H9 (cell line): ENCODE measurements around the gene FUT8. TPM values are rescaled to one million over a fixed set of nuclear protein-coding genes. Genes with fewer than 3 reads are reported as not detected.

Experiments
- DNase-seq: peaks from one replicate; pipeline ENCODE4 v3.0.0-alpha.2; 2017
- H2AFZ ChIP-seq: one replicate; pipeline ENCODE4 v1.6.1; 2013; ENCODE audit warnings: mild to moderate bottlenecking, low read length, control low read depth, moderate library complexity
- H2AK5ac ChIP-seq: 2 replicates; pipeline ENCODE4 v1.6.1; 2013; ENCODE audit warnings: low read length, control low read depth, mixed read lengths; ENCODE audit not compliant: insufficient read length
- H2BK120ac ChIP-seq: one replicate; pipeline ENCODE4 v1.6.1; 2013; ENCODE audit warnings: low read depth, mild to moderate bottlenecking, low read length, control low read depth, inconsistent platforms; ENCODE audit not compliant: poor library complexity, severe bottlenecking
- H2BK12ac ChIP-seq: 2 replicates; pipeline ENCODE4 v1.6.1; 2013; ENCODE audit warnings: low read length, control low read depth, mixed read lengths, low read depth; ENCODE audit not compliant: insufficient read length
- H2BK15ac ChIP-seq: 2 replicates; pipeline ENCODE4 v1.6.1; 2013; ENCODE audit warnings: low read depth, low read length, control low read depth
- H2BK20ac ChIP-seq: one replicate; pipeline ENCODE4 v1.6.1; 2013; ENCODE audit warnings: low read depth, mild to moderate bottlenecking, low read length, control low read depth, inconsistent platforms; ENCODE audit not compliant: poor library complexity, severe bottlenecking
- H2BK5ac ChIP-seq: 2 replicates; pipeline ENCODE4 v1.6.1; 2013; ENCODE audit warnings: low read length, control low read depth, mixed read lengths; ENCODE audit not compliant: insufficient read length
- H3K14ac ChIP-seq: 2 replicates; pipeline ENCODE4 v1.6.1; 2013; ENCODE audit warnings: low read length, control low read depth; ENCODE audit not compliant: insufficient read depth
- H3K18ac ChIP-seq: 2 replicates; pipeline ENCODE4 v1.6.1; 2013; ENCODE audit warnings: low read depth, mild to moderate bottlenecking, mixed read lengths, low read length, control low read depth; ENCODE audit not compliant: insufficient read length
- H3K23ac ChIP-seq: 2 replicates; pipeline ENCODE4 v1.6.1; 2013; ENCODE audit warnings: low read length, control low read depth, mixed read lengths, low read depth; ENCODE audit not compliant: insufficient read length
- H3K23me2 ChIP-seq: 2 replicates; pipeline ENCODE4 v1.6.1; 2013; ENCODE audit warnings: low read depth, mild to moderate bottlenecking, mixed read lengths, low read length, control low read depth; ENCODE audit not compliant: insufficient read length, poor library complexity, severe bottlenecking
- H3K27ac ChIP-seq: 2 replicates; pipeline ENCODE4 v1.5.1; 2013; ENCODE audit warnings: low read length, control low read depth, mixed read lengths, low read depth; ENCODE audit not compliant: insufficient read length
- H3K27me3 ChIP-seq: 2 replicates; pipeline ENCODE4 v1.6.1; 2013; ENCODE audit warnings: low read length, control low read depth, inconsistent platforms; ENCODE audit not compliant: insufficient read depth
- H3K4ac ChIP-seq: 2 replicates; pipeline ENCODE4 v1.6.1; 2013; ENCODE audit warnings: low read depth, mild to moderate bottlenecking, control low read depth, inconsistent platforms, low read length, moderate library complexity
- H3K4me1 ChIP-seq: 2 replicates; pipeline ENCODE4 v1.6.1; 2013; ENCODE audit warnings: low read length, control low read depth, inconsistent platforms; ENCODE audit not compliant: insufficient read depth
- H3K4me2 ChIP-seq: 2 replicates; pipeline ENCODE4 v1.6.1; 2013; ENCODE audit warnings: low read length, control low read depth, mixed read lengths; ENCODE audit not compliant: insufficient read length, insufficient read depth
- H3K56ac ChIP-seq: 2 replicates; pipeline ENCODE4 v1.6.1; 2013; ENCODE audit warnings: low read depth, mild to moderate bottlenecking, mixed read lengths, low read length, control low read depth; ENCODE audit not compliant: insufficient read length
- H3K79me1 ChIP-seq: 2 replicates; pipeline ENCODE4 v1.6.1; 2013; ENCODE audit warnings: low read depth, mild to moderate bottlenecking, moderate library complexity, low read length, control low read depth, inconsistent platforms; ENCODE audit not compliant: insufficient read depth, poor library complexity, severe bottlenecking
- H3K79me2 ChIP-seq: 2 replicates; pipeline ENCODE4 v1.6.1; 2013; ENCODE audit warnings: low read length, control low read depth, inconsistent platforms; ENCODE audit not compliant: insufficient read depth
- H3K9ac ChIP-seq: 2 replicates; pipeline ENCODE4 v1.6.1; 2013; ENCODE audit warnings: low read length, control low read depth, mixed read lengths; ENCODE audit not compliant: insufficient read length; ENCODE audit errors: extremely low read depth
- H3K9me3 ChIP-seq: one replicate; pipeline ENCODE4 v1.6.1; 2013; ENCODE audit warnings: low read depth, low read length, inconsistent platforms; ENCODE audit not compliant: control insufficient read depth
- H3T11ph ChIP-seq: one replicate; pipeline ENCODE4 v1.6.1; 2013; ENCODE audit warnings: mild to moderate bottlenecking, low read length, control low read depth, inconsistent platforms
- H4K20me1 ChIP-seq: one replicate; pipeline ENCODE4 v1.6.1; 2013; ENCODE audit not compliant: control insufficient read depth, insufficient read length, insufficient read depth
- H4K5ac ChIP-seq: 2 replicates; pipeline ENCODE4 v1.6.1; 2013; ENCODE audit warnings: low read depth, mild to moderate bottlenecking, mixed read lengths, low read length, control low read depth; ENCODE audit not compliant: insufficient read length
- H4K8ac ChIP-seq: replicated peaks from 2 replicates; pipeline ENCODE4 v1.6.1; 2013; ENCODE audit warnings: low read length, control low read depth, mixed read lengths, low read depth; ENCODE audit not compliant: insufficient read length
- H4K91ac ChIP-seq: 2 replicates; pipeline ENCODE4 v1.6.1; 2013; ENCODE audit warnings: low read depth, mild to moderate bottlenecking, moderate library complexity, mixed read lengths, low read length, control low read depth; ENCODE audit not compliant: insufficient read length
- H3K27ac Mint-ChIP-seq, 3 experiments: 2 replicates in 2 of 3; 3 replicates in 1 of 3; pipeline ENCODE4 v1.8.0; 2020 to 2021; ENCODE audit warnings: mixed read lengths in 3 of 3, mild to moderate bottlenecking in 1 of 3, moderate library complexity in 1 of 3
- H3K27me3 Mint-ChIP-seq: 2 replicates; pipeline ENCODE4 v1.8.0; 2021; ENCODE audit warnings: low read depth, mild to moderate bottlenecking, moderate library complexity, mixed read lengths
- H3K36me3 Mint-ChIP-seq, 3 experiments: 2 replicates in 2 of 3; 3 replicates in 1 of 3; pipeline ENCODE4 v1.8.0; 2020 to 2021; ENCODE audit warnings: low read depth in 3 of 3, mixed read lengths in 3 of 3; ENCODE audit not compliant: insufficient read depth in 1 of 3
- H3K4me1 Mint-ChIP-seq, 2 experiments: 2 replicates each; pipeline ENCODE4 v1.8.0; 2020; ENCODE audit warnings: mixed read lengths in 2 of 2
- H3K4me3 Mint-ChIP-seq, 2 experiments: 2 replicates in 1 of 2; 3 replicates in 1 of 2; pipeline ENCODE4 v1.8.0; 2020 to 2021; ENCODE audit warnings: mild to moderate bottlenecking in 2 of 2, mixed read lengths in 2 of 2, moderate library complexity in 1 of 2
- H3K9me3 Mint-ChIP-seq, 2 experiments: 2 replicates in 1 of 2; 3 replicates in 1 of 2; pipeline ENCODE4 v1.8.0; 2020; ENCODE audit warnings: mild to moderate bottlenecking in 2 of 2, mixed read lengths in 2 of 2, moderate library complexity in 1 of 2
- WGBS: extraction: QIAGEN DNeasy Blood & Tissue Kit; methylation state at CpG from one replicate; pipeline ENCODE4 v1.1.7; 2013; ENCODE audit warnings: missing lambda C conversion rate, low lambda C conversion rate, mixed read lengths; ENCODE audit not compliant: insufficient read length; ENCODE audit errors: extremely low coverage; 5-methylcytosine and 5-hydroxymethylcytosine counted together
- total RNA-seq: library from RNA; stranded (reverse); gene quantifications from 2 replicates; pipeline ENCODE4 v1.2.1, GENCODE V29; 2021
- TF ChIP-seq, protein P1 (sequence below): fragments of 200-600 bp; sonication (generic); conservative IDR thresholded peaks from 3 replicates; pipeline ENCODE4 v1.8.0; 2021; ENCODE audit warnings: antibody characterized with exemption, mild to moderate bottlenecking

Gene FUT8
- total RNA-seq, 1 experiment from 2014 or later, result 44.3 TPM

- WGBS, result no CpG with 5 or more reads among the region's 1 CpG
- peaks cover 51 to 54% of the 10 kb centered on the region in 2 experiments for H3K9me3 Mint-ChIP-seq
- Histone ChIP-seq H3K9ac (no peak overlapping the region), H4K20me1 (no peaks in the 10 kb centered on the region), H3K9me3 (peaks cover 6% of the 10 kb centered on the region), H3K18ac (no peak overlapping the region), H2AK5ac (no peak overlapping the region), H3K4me1 (no peaks in the 10 kb centered on the region), H2BK120ac (no peak overlapping the region), H3K79me2 (no peaks in the 10 kb centered on the region), H3K23me2 (no peaks in the 10 kb centered on the region), H2AFZ (no peak overlapping the region), H3K79me1 (no peaks in the 10 kb centered on the region), H3K14ac (no peak overlapping the region), H3K4me2 (no peak overlapping the region), H3K27me3 (no peaks in the 10 kb centered on the region), H3K23ac (no peak overlapping the region), H4K8ac (no peak overlapping the region), H2BK20ac (no peak overlapping the region), H3T11ph (no peak overlapping the region), H2BK5ac (no peak overlapping the region), H4K5ac (no peak overlapping the region), H2BK12ac (no peak overlapping the region), H3K27ac (no peak overlapping the region), H3K4ac (no peak overlapping the region), H3K56ac (no peak overlapping the region), H4K91ac (no peak overlapping the region), H2BK15ac (no peak overlapping the region)
- H3K36me3 Mint-ChIP-seq, result peaks cover 42 to 53% (median 43%) of the 10 kb centered on the region in 3 experiments
- TF ChIP-seq, protein P1, sequence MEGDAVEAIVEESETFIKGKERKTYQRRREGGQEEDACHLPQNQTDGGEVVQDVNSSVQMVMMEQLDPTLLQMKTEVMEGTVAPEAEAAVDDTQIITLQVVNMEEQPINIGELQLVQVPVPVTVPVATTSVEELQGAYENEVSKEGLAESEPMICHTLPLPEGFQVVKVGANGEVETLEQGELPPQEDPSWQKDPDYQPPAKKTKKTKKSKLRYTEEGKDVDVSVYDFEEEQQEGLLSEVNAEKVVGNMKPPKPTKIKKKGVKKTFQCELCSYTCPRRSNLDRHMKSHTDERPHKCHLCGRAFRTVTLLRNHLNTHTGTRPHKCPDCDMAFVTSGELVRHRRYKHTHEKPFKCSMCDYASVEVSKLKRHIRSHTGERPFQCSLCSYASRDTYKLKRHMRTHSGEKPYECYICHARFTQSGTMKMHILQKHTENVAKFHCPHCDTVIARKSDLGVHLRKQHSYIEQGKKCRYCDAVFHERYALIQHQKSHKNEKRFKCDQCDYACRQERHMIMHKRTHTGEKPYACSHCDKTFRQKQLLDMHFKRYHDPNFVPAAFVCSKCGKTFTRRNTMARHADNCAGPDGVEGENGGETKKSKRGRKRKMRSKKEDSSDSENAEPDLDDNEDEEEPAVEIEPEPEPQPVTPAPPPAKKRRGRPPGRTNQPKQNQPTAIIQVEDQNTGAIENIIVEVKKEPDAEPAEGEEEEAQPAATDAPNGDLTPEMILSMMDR, result no peak
- H3K4me1 Mint-ChIP-seq, result no peaks in the 10 kb centered on the region
- no peak overlapping the region for H3K27ac Mint-ChIP-seq
- DNase-seq, result no peak
- H3K4me3 Mint-ChIP-seq, result no peak overlapping the region
- H3K27me3 Mint-ChIP-seq, result peaks cover 5% of the 10 kb centered on the region; the same call in 1 of the 2 replicates
Observed at GRCh38 chr14:65718629-65719028, 306.1 kb downstream of the FUT8 start.
